Mesothelial cell of epicardium (in vitro differentiated cells): ENCODE measurements around the gene SYNGR4. TPM values are rescaled to one million over a fixed set of nuclear protein-coding genes. Genes with fewer than 3 reads are reported as not detected.

Experiments used
- DNase-seq, 2 experiments: peaks; one replicate each; pipeline ENCODE4 v3.0.0; 2021; ENCODE audit warnings: low spot score in 2 of 2; ENCODE audit not compliant: unreplicated experiment in 2 of 2
- H3K27ac Mint-ChIP-seq: 2 replicates; pipeline ENCODE4 v1.8.0; 2021; ENCODE audit warnings: mixed read lengths
- H3K27me3 Mint-ChIP-seq: 2 replicates; pipeline ENCODE4 v1.8.0; 2021; ENCODE audit warnings: low read depth, mixed read lengths
- H3K36me3 Mint-ChIP-seq: 2 replicates; pipeline ENCODE4 v1.8.0; 2021; ENCODE audit warnings: mixed read lengths
- H3K4me1 Mint-ChIP-seq: 2 replicates; pipeline ENCODE4 v1.8.0; 2021; ENCODE audit warnings: mixed read lengths
- H3K4me3 Mint-ChIP-seq: 2 replicates; pipeline ENCODE4 v1.8.0; 2021; ENCODE audit warnings: mild to moderate bottlenecking, moderate library complexity, mixed read lengths
- H3K9me3 Mint-ChIP-seq: 2 replicates; pipeline ENCODE4 v1.8.0; 2021; ENCODE audit warnings: mixed read lengths
- total RNA-seq: library from RNA; stranded (reverse); gene quantifications from 3 replicates; pipeline ENCODE4 v1.2.1, GENCODE V29; 2021
- TF ChIP-seq, protein P1 (sequence below): fragments of 200-600 bp; sonication (generic); IDR thresholded peaks from one replicate; pipeline ENCODE4 v1.5.0; 2021; ENCODE audit warnings: antibody characterized with exemption; ENCODE audit not compliant: unreplicated experiment

SYNGR4 gene
- total RNA-seq, 1 donor from 2014 or later = not detected

DNA sequence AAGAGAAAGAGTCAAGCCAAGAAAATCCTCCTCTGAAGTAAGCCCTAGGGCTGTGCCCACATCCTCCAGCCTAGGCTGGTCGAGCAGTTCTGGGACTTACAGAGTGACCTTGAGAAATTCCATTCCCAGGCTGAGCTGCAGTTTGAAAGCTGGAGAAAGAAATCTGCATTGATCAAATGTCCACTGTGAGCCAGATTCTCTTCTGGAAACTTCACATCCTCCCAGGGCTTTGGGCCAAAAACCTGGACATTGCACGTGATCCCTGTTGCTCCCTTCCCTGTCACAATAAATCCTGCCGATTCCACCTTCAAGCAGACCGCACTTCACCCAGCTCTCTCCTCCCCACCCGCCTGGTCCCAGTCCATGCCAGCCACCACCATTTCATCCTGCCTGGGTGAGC is 16.1 kb upstream of the SYNGR4 start:
- no peak overlapping the region for H3K4me3 Mint-ChIP-seq
- no peak for DNase-seq
- H3K36me3 Mint-ChIP-seq = no peaks in the 10 kb centered on the region
- TF ChIP-seq, protein P1, sequence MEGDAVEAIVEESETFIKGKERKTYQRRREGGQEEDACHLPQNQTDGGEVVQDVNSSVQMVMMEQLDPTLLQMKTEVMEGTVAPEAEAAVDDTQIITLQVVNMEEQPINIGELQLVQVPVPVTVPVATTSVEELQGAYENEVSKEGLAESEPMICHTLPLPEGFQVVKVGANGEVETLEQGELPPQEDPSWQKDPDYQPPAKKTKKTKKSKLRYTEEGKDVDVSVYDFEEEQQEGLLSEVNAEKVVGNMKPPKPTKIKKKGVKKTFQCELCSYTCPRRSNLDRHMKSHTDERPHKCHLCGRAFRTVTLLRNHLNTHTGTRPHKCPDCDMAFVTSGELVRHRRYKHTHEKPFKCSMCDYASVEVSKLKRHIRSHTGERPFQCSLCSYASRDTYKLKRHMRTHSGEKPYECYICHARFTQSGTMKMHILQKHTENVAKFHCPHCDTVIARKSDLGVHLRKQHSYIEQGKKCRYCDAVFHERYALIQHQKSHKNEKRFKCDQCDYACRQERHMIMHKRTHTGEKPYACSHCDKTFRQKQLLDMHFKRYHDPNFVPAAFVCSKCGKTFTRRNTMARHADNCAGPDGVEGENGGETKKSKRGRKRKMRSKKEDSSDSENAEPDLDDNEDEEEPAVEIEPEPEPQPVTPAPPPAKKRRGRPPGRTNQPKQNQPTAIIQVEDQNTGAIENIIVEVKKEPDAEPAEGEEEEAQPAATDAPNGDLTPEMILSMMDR = no peak
- peak overlapping the region; percentile 9 for H3K27ac Mint-ChIP-seq
- H3K9me3 Mint-ChIP-seq = no peaks in the 10 kb centered on the region
- peaks cover 4% of the 10 kb centered on the region for H3K4me1 Mint-ChIP-seq
- no peaks in the 10 kb centered on the region for H3K27me3 Mint-ChIP-seq

DNA sequence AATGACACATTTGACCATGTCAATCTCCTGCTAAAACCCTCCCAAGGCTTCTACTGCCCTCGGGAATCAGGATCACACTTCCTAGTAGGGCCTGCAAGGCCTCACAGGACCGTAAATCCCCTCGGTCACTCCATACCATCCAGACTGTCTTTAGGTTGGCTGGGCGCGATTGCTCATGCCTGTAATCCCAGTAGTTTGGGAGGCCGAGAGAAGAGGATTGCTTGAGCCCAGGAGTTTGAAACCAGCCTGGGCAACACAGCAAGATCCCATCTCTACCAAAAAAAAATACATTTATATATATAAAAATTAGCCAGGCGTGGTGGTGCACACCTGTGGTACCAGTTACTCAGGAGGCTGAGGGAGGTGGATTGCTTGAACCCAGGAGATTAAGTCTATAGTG is 15.4 kb upstream of the SYNGR4 start:
- no peak overlapping the region for H3K27ac Mint-ChIP-seq
- no peak for DNase-seq
- TF ChIP-seq, protein P1 = no peak
- H3K4me1 Mint-ChIP-seq = peaks cover 4% of the 10 kb centered on the region
- no peak overlapping the region for H3K4me3 Mint-ChIP-seq
- H3K36me3 Mint-ChIP-seq = no peaks in the 10 kb centered on the region
- H3K9me3 Mint-ChIP-seq = no peaks in the 10 kb centered on the region
- no peaks in the 10 kb centered on the region for H3K27me3 Mint-ChIP-seq

DNA sequence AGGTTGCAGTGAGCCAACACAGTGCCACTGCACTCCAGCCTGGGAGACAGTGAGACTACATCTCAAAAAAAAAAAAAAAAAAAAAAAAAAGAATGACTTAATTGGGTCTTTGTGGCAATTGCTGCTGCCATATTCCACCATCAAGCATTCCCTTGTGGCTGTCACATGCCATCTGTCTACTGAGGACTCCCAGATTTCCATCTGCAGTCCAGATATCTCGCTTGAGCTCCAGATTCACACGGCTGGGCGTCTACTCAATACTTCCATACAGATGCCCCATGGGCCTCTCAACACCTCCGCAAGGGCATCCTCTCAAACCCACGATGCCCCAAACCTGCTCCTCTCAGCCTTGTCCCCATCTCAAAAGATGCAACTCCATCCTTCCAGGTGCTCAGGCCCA is 13.3 kb upstream of the SYNGR4 start:
- no peaks in the 10 kb centered on the region for H3K9me3 Mint-ChIP-seq
- TF ChIP-seq, protein P1 = no peak
- H3K4me1 Mint-ChIP-seq = peaks cover 4% of the 10 kb centered on the region
- DNase-seq = no peak
- no peak overlapping the region for H3K27ac Mint-ChIP-seq
- no peaks in the 10 kb centered on the region for H3K27me3 Mint-ChIP-seq
- no peaks in the 10 kb centered on the region for H3K36me3 Mint-ChIP-seq
- no peak overlapping the region for H3K4me3 Mint-ChIP-seq

DNA sequence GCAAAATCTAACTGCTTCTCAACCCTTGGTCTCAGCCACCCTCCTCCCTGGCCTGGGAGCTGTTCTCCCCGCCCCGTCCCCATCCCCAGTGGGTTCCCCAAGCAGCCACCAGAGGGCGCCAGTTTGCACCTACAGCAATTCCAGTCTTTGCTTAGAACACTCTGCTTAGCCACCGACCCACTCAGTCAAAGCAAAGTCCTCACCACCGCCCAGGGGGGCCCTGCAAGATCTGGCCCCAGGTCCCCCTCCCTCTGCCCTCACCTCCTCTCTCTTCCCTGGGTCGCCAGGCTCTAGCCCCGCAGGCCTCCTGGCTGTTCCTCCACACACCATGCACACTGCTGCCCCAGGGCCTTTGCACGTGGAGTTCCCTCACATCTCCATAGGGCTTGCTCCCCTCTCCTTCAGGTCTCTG is 12.8 kb upstream of the SYNGR4 start:
- Mint-ChIP-seq H3K4me3 (no peak overlapping the region), H3K27ac (no peak overlapping the region), H3K4me1 (peaks cover 4% of the 10 kb centered on the region), H3K9me3 (no peaks in the 10 kb centered on the region), H3K36me3 (no peaks in the 10 kb centered on the region), H3K27me3 (no peaks in the 10 kb centered on the region)
- DNase-seq = peak in 1 of 2 experiments; percentile 78
- TF ChIP-seq, protein P1 = peak; percentile 66

DNA sequence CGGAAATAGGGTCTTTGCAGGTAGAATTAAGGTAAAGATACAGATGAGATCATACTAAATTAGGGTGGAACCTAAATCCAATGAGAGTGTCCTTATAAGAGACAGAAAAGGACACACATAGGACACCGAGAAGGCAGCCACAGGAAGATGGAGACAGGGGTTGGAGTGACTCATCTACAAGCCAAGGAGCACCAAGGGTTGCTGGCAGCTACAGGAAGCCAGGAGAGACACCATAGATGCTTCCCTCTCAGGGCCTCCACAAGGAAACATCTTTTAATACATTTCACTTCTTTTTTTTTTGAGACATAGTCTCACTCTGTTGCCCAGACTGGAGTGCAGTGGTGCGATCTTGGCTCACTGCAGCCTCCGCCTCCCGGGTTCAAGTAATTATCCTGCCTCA is 10.5 kb upstream of the SYNGR4 start:
- Mint-ChIP-seq H3K27me3 (no peaks in the 10 kb centered on the region), H3K9me3 (no peaks in the 10 kb centered on the region), H3K27ac (no peak overlapping the region), H3K4me3 (no peak overlapping the region), H3K36me3 (no peaks in the 10 kb centered on the region), H3K4me1 (no peaks in the 10 kb centered on the region)
- no peak for DNase-seq
- TF ChIP-seq, protein P1 = no peak
